Measurements from ENCODE around the gene GOLGA6A. TPM values are rescaled to one million over a fixed set of nuclear protein-coding genes. Genes with fewer than 3 reads are reported as not detected.

GOLGA6A gene
- total RNA-seq, 6 donors from 2014 or later, result 0.30 TPM; not detected in 5

GRCh38 chr15:74043425-74044266 lies 38.7 kb downstream of the GOLGA6A start:
- Histone ChIP-seq H3K4me1 (peaks cover 25 to 43% (median 31%) of the 10 kb centered on the region in 4 donors), H3K9me3 (no peaks in the 10 kb centered on the region), H3K27me3 (no peaks in the 10 kb centered on the region), H3K36me3 (peaks cover 0 to 46% (median 15%) of the 10 kb centered on the region in 4 donors), H3K4me3 (no peak overlapping the region), H3K27ac (peak overlapping the region; percentile 35 to 81 (median 52))
- ATAC-seq (ENCODE audit: low FRiP score in 2 of 2) (no peak), DNase-seq (no peak)
- TF ChIP-seq POLR2AphosphoS5 (IDR thresholded peaks at IDR 0.05), result no peak
- no peak for TF ChIP-seq EP300 (IDR thresholded peaks at IDR 0.05)
- no peak for TF ChIP-seq CTCF (IDR thresholded peaks at IDR 0.05)
- TF ChIP-seq POLR2A (IDR thresholded peaks at IDR 0.05), result no peak
- 82 to 86% methylated on average over 5 to 7 of the region's 7 CpGs for WGBS, 2 donors

GRCh38 chr15:74042603-74043424 lies 39.5 kb downstream of the GOLGA6A start:
- DNase-seq (no peak), ATAC-seq (ENCODE audit: low FRiP score in 2 of 2) (no peak)
- 93 to 94% methylated on average over 8 to 11 of the region's 11 CpGs for WGBS, 2 donors
- TF ChIP-seq POLR2A (IDR thresholded peaks at IDR 0.05), result no peak
- no peak for TF ChIP-seq CTCF (IDR thresholded peaks at IDR 0.05)
- TF ChIP-seq EP300 (IDR thresholded peaks at IDR 0.05), result no peak
- no peak for TF ChIP-seq POLR2AphosphoS5 (IDR thresholded peaks at IDR 0.05)
- Histone ChIP-seq H3K4me3 (no peak overlapping the region), H3K4me1 (peaks cover 20 to 37% (median 28%) of the 10 kb centered on the region in 4 donors), H3K9me3 (no peaks in the 10 kb centered on the region), H3K36me3 (peaks cover 0 to 53% (median 16%) of the 10 kb centered on the region in 4 donors), H3K27ac (peak overlapping the region; percentile 35 to 81 (median 52)), H3K27me3 (no peaks in the 10 kb centered on the region)

DNA sequence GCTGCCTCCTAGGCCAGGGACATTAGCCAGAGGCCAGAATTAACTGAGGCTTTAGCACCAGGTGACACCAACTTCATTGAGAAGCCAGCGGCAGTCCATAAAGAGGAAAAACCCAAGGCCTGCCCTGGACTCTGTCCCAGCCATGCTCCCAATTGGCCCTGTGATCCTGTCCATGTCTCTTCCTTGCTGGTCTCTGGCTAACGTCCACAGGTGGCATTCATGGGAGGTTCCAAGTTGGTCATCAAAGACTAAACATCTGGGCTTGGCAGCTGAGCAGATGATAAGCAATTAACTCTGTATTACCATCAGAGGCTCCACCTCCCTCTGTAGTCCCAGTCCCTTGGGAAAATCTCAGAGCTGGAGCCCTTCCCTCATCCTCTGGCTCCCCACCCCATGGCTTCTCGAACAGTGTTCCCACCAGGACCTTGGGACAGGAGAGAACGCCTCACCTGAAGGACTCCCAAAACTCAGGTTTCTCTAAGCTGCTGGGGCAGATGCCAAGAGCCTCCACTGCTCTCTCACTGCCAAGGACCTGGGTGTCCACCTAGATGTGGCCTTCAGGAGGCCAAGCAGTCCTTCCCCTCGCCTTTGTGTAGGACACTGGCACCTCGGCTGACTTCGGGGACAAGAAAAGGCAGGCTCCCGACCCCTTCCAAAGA lies 40.4 kb downstream of the GOLGA6A start:
- Histone ChIP-seq H3K36me3 (peaks cover 0 to 62% (median 24%) of the 10 kb centered on the region in 4 donors), H3K4me3 (no peak overlapping the region), H3K9me3 (no peaks in the 10 kb centered on the region), H3K27ac (peak overlapping the region in 2 of 4 donors; percentile 55 to 64), H3K27me3 (no peaks in the 10 kb centered on the region), H3K4me1 (peaks cover 18 to 33% (median 26%) of the 10 kb centered on the region in 4 donors)
- ATAC-seq (ENCODE audit: low FRiP score in 2 of 2) (no peak), DNase-seq (no peak)
- 84 to 90% methylated on average over 7 to 8 of the region's 8 CpGs for WGBS, 2 donors
- TF ChIP-seq EP300 (IDR thresholded peaks at IDR 0.05) (no peak), POLR2AphosphoS5 (IDR thresholded peaks at IDR 0.05) (no peak), CTCF (IDR thresholded peaks at IDR 0.05) (no peak), POLR2A (IDR thresholded peaks at IDR 0.05) (no peak)

DNA sequence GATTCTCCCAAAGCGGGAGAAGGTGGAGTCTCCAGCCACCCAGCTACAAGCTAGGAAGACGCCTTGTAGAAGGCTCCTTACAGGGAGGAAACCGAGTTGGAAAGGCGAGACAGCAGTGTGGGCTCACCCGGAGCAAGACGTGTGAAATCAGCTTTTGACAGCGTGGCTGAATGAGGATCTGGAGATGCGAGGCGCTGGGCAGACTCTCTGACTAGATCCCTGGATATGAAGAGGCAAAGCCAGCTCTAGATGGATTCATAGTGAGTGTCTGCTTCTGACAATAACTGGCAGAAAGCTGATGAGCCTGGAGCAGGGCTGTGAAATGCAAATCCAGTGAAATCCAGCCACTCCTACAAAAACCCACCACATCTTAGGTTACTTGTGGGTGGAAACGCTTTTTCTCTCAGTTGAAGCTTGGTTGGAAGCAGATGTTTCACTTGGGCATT lies 41.0 kb downstream of the GOLGA6A start:
- Histone ChIP-seq H3K27me3 (no peaks in the 10 kb centered on the region), H3K9me3 (no peaks in the 10 kb centered on the region), H3K4me1 (peaks cover 23 to 33% (median 32%) of the 10 kb centered on the region in 4 donors), H3K27ac (peak overlapping the region in 3 of 4 donors; percentile 55 to 65 (median 64)), H3K36me3 (peaks cover 0 to 68% (median 29%) of the 10 kb centered on the region in 4 donors), H3K4me3 (no peak overlapping the region)
- DNase-seq (no peak), ATAC-seq (ENCODE audit: low FRiP score in 2 of 2) (no peak)
- TF ChIP-seq EP300 (IDR thresholded peaks at IDR 0.05), result no peak
- no peak for TF ChIP-seq POLR2AphosphoS5 (IDR thresholded peaks at IDR 0.05)
- no peak for TF ChIP-seq POLR2A (IDR thresholded peaks at IDR 0.05)
- no peak for TF ChIP-seq CTCF (IDR thresholded peaks at IDR 0.05)
- WGBS, 2 donors, result 89 to 90% methylated on average over 9 to 10 of the region's 10 CpGs

Measured in upper lobe of left lung (tissue), 6 donors.